Osteoblast (primary cell): Measurements from ENCODE around the gene PLSCR1. TPM values are rescaled to one million over a fixed set of nuclear protein-coding genes. Genes with fewer than 3 reads are reported as not detected.

Experiments used
- DNase-seq: peaks from one replicate; pipeline ENCODE4 v3.0.0; 2011; ENCODE audit warnings: low spot score, mixed read lengths; ENCODE audit not compliant: insufficient read length; ENCODE audit errors: missing footprints
- H2AFZ ChIP-seq: 2 replicates; pipeline ENCODE4 v1.6.0; 2011; ENCODE audit warnings: mild to moderate bottlenecking, low read length
- H3K27ac ChIP-seq: 2 replicates; pipeline ENCODE4 v1.5.1; 2011; ENCODE audit warnings: mild to moderate bottlenecking, low read depth, low read length, moderate library complexity
- H3K27me3 ChIP-seq: 2 replicates; pipeline ENCODE4 v1.6.0; 2012; ENCODE audit warnings: mild to moderate bottlenecking, control low read depth, inconsistent platforms, low read length, moderate library complexity; ENCODE audit not compliant: insufficient read depth
- H3K36me3 ChIP-seq: 2 replicates; pipeline ENCODE4 v1.5.1; 2011; ENCODE audit warnings: mild to moderate bottlenecking, low read length, control low read depth, moderate library complexity; ENCODE audit not compliant: insufficient read depth
- H3K4me1 ChIP-seq: 2 replicates; pipeline ENCODE4 v1.5.1; 2011; ENCODE audit warnings: mild to moderate bottlenecking, low read length, control low read depth, moderate library complexity; ENCODE audit not compliant: insufficient read depth
- H3K4me2 ChIP-seq: 2 replicates; pipeline ENCODE4 v1.6.0; 2011; ENCODE audit warnings: mild to moderate bottlenecking, low read length; ENCODE audit not compliant: insufficient read depth
- H3K4me3 ChIP-seq: fragments of 200-600 bp; sonication (generic); 3 replicates; pipeline ENCODE4 v1.5.1; 2012; ENCODE audit warnings: mild to moderate bottlenecking, low read length, inconsistent platforms; ENCODE audit not compliant: insufficient read depth
- H3K79me2 ChIP-seq: 2 replicates; pipeline ENCODE4 v1.6.0; 2012; ENCODE audit warnings: mild to moderate bottlenecking, low read length, control low read depth, inconsistent platforms; ENCODE audit not compliant: insufficient read depth
- H3K9me3 ChIP-seq: 2 replicates; pipeline ENCODE4 v1.5.1; 2011; ENCODE audit warnings: low read depth, low read length, control low read depth
- H4K20me1 ChIP-seq: 2 replicates; pipeline ENCODE4 v1.6.0; 2012; ENCODE audit warnings: mild to moderate bottlenecking, low read length, control low read depth; ENCODE audit not compliant: insufficient read depth
- total RNA-seq: library from RNA; depleted of rRNA; stranded (reverse); fragments of >200 nt; gene quantifications from 2 replicates; pipeline ENCODE4 v1.2.3, GENCODE V29; 2012
- TF ChIP-seq, protein P1 (sequence below): IDR thresholded peaks from 2 replicates; pipeline ENCODE4 v1.5.1; 2011; ENCODE audit warnings: mild to moderate bottlenecking, low read depth, low read length, moderate library complexity; ENCODE audit errors: extremely low read depth

PLSCR1 gene
- total RNA-seq, 1 donor = 35.1 TPM

GRCh38 chr3:146546366-146546965 is 2.1 kb upstream of the PLSCR1 start:
- H3K4me3 ChIP-seq = no peak overlapping the region
- no peak for DNase-seq

GRCh38 chr3:146544929-146545528 is 622 bp upstream of the PLSCR1 start:
- TF ChIP-seq, protein P1, sequence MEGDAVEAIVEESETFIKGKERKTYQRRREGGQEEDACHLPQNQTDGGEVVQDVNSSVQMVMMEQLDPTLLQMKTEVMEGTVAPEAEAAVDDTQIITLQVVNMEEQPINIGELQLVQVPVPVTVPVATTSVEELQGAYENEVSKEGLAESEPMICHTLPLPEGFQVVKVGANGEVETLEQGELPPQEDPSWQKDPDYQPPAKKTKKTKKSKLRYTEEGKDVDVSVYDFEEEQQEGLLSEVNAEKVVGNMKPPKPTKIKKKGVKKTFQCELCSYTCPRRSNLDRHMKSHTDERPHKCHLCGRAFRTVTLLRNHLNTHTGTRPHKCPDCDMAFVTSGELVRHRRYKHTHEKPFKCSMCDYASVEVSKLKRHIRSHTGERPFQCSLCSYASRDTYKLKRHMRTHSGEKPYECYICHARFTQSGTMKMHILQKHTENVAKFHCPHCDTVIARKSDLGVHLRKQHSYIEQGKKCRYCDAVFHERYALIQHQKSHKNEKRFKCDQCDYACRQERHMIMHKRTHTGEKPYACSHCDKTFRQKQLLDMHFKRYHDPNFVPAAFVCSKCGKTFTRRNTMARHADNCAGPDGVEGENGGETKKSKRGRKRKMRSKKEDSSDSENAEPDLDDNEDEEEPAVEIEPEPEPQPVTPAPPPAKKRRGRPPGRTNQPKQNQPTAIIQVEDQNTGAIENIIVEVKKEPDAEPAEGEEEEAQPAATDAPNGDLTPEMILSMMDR = no peak
- H3K4me3 ChIP-seq = peak overlapping the region; percentile 90
- H4K20me1 ChIP-seq = no peaks in the 10 kb centered on the region
- H3K4me1 ChIP-seq = peaks cover 16% of the 10 kb centered on the region
- DNase-seq = no peak
- peak overlapping the region; percentile 89 for H3K27ac ChIP-seq
- peak overlapping the region; percentile 88 for H2AFZ ChIP-seq
- no peaks in the 10 kb centered on the region for H3K27me3 ChIP-seq
- H3K36me3 ChIP-seq = no peaks in the 10 kb centered on the region
- no peaks in the 10 kb centered on the region for H3K9me3 ChIP-seq
- peak overlapping the region; percentile 68 for H3K4me2 ChIP-seq
- H3K79me2 ChIP-seq = peaks cover 42% of the 10 kb centered on the region

More at GRCh38 chr3:146546366-146546965, 2.1 kb upstream of the PLSCR1 start:
- H3K4me1 ChIP-seq = peaks cover 29% of the 10 kb centered on the region
- no peaks in the 10 kb centered on the region for H3K9me3 ChIP-seq
- H3K27me3 ChIP-seq = no peaks in the 10 kb centered on the region
- peaks cover 31% of the 10 kb centered on the region for H3K79me2 ChIP-seq
- H4K20me1 ChIP-seq = no peaks in the 10 kb centered on the region
- H3K27ac ChIP-seq = no peak overlapping the region
- H3K36me3 ChIP-seq = no peaks in the 10 kb centered on the region
- TF ChIP-seq, protein P1 = no peak
- H3K4me2 ChIP-seq = no peak overlapping the region
- no peak overlapping the region for H2AFZ ChIP-seq

GRCh38 chr3:146543461-146544001 is 876 bp downstream of the PLSCR1 start:
- TF ChIP-seq, protein P1 = no peak
- DNase-seq = no peak
- Histone ChIP-seq H3K4me1 (peaks cover 16% of the 10 kb centered on the region), H2AFZ (peak overlapping the region; percentile 88), H3K36me3 (no peaks in the 10 kb centered on the region), H3K27me3 (no peaks in the 10 kb centered on the region), H4K20me1 (no peaks in the 10 kb centered on the region), H3K4me2 (peak overlapping the region; percentile 68), H3K27ac (peak overlapping the region; percentile 89), H3K4me3 (peak overlapping the region; percentile 90), H3K79me2 (peaks cover 46% of the 10 kb centered on the region), H3K9me3 (no peaks in the 10 kb centered on the region)

GRCh38 chr3:146542978-146543377 is 1.4 kb downstream of the PLSCR1 start:
- Histone ChIP-seq H3K4me2 (peak overlapping the region; percentile 68), H3K27me3 (no peaks in the 10 kb centered on the region), H3K27ac (peak overlapping the region; percentile 89), H3K9me3 (no peaks in the 10 kb centered on the region), H3K4me1 (peaks cover 16% of the 10 kb centered on the region), H3K36me3 (no peaks in the 10 kb centered on the region), H3K4me3 (peak overlapping the region; percentile 90), H3K79me2 (peaks cover 46% of the 10 kb centered on the region), H2AFZ (peak overlapping the region; percentile 51), H4K20me1 (no peaks in the 10 kb centered on the region)
- DNase-seq = no peak
- TF ChIP-seq, protein P1 = no peak
